Activated naive CD4-positive, alpha-beta T cell treated with anti-CD3 and anti-CD28 coated beads for 36 hours (primary cell): ENCODE data around the gene RTN4. TPM values are rescaled to one million over a fixed set of nuclear protein-coding genes. Genes with fewer than 3 reads are reported as not detected.

Experiments
- CTCF ChIA-PET: fragments of 350-600 bp; sonication (Branson Sonifier 250); formaldehyde crosslinking; loops from one replicate; lab custom pipeline; 2021; ENCODE audit warnings: antibody characterized with exemption; lab: Charles Lee
- DNase-seq: peaks from one replicate; pipeline ENCODE4 v3.0.0-alpha.2; 2020
- H3K27ac Mint-ChIP-seq: one replicate; pipeline ENCODE4 v1.8.0; 2021; ENCODE audit warnings: mild to moderate bottlenecking, mixed read lengths
- H3K27me3 Mint-ChIP-seq: one replicate; pipeline ENCODE4 v1.8.0; 2021; ENCODE audit warnings: low read depth, mixed read lengths
- H3K36me3 Mint-ChIP-seq: one replicate; pipeline ENCODE4 v1.8.0; 2021; ENCODE audit warnings: low read depth, mixed read lengths
- H3K4me1 Mint-ChIP-seq: one replicate; pipeline ENCODE4 v1.8.0; 2021; ENCODE audit warnings: low read depth, mixed read lengths
- H3K4me3 Mint-ChIP-seq: one replicate; pipeline ENCODE4 v1.8.0; 2021; ENCODE audit warnings: mild to moderate bottlenecking, moderate library complexity, mixed read lengths
- H3K9me3 Mint-ChIP-seq: one replicate; pipeline ENCODE4 v1.8.0; 2021; ENCODE audit warnings: mixed read lengths
- intact Hi-C: fragments of 100-400 bp; cut with micrococcal nuclease; formaldehyde crosslinking; loops from one replicate; pipeline ENCODE4 v1.15.1; 2023
- total RNA-seq, 2 experiments: library from RNA; stranded (reverse); gene quantifications; one replicate each; pipeline ENCODE4 v1.2.3, GENCODE V29; 2021

Gene RTN4
- total RNA-seq, 2 experiments from 2014 or later: 76.4 to 76.7 TPM

GRCh38 chr2:54975175-54975574 is 75.1 kb downstream of the RTN4 start:
- no peak overlapping the region for H3K27ac Mint-ChIP-seq
- intact Hi-C loops: no loop called here
- peaks cover 23% of the 10 kb centered on the region for H3K4me1 Mint-ChIP-seq
- H3K36me3 Mint-ChIP-seq: peaks cover 26% of the 10 kb centered on the region
- H3K4me3 Mint-ChIP-seq: no peak overlapping the region
- no peaks in the 10 kb centered on the region for H3K9me3 Mint-ChIP-seq
- CTCF ChIA-PET: no interaction called here
- H3K27me3 Mint-ChIP-seq: no peaks in the 10 kb centered on the region
- DNase-seq: no peak

GRCh38 chr2:54969940-54970338 is 80.3 kb downstream of the RTN4 start:
- Mint-ChIP-seq H3K4me3 (no peak overlapping the region), H3K9me3 (peaks cover 6% of the 10 kb centered on the region), H3K4me1 (peaks cover 22% of the 10 kb centered on the region), H3K27me3 (no peaks in the 10 kb centered on the region), H3K27ac (no peak overlapping the region), H3K36me3 (peaks cover 25% of the 10 kb centered on the region)
- DNase-seq: no peak
- CTCF ChIA-PET: no interaction called here
- intact Hi-C loops: no loop called here

- no peaks in the 10 kb centered on the region for H3K27me3 Mint-ChIP-seq
- no peak overlapping the region for H3K4me3 Mint-ChIP-seq
- intact Hi-C loops: no loop called here
- H3K4me1 Mint-ChIP-seq: peaks cover 23% of the 10 kb centered on the region
- H3K36me3 Mint-ChIP-seq: peaks cover 23% of the 10 kb centered on the region
- DNase-seq: no peak
- H3K27ac Mint-ChIP-seq: no peak overlapping the region
- CTCF ChIA-PET: no interaction called here
- H3K9me3 Mint-ChIP-seq: peaks cover 6% of the 10 kb centered on the region
Observed at GRCh38 chr2:54969295-54969939, 80.8 kb downstream of the RTN4 start.

GRCh38 chr2:54968561-54969218 is 81.6 kb downstream of the RTN4 start:
- CTCF ChIA-PET: no interaction called here
- no peaks in the 10 kb centered on the region for H3K27me3 Mint-ChIP-seq
- no peak overlapping the region for H3K27ac Mint-ChIP-seq
- intact Hi-C loops: no loop called here
- peaks cover 6% of the 10 kb centered on the region for H3K9me3 Mint-ChIP-seq
- H3K4me3 Mint-ChIP-seq: no peak overlapping the region
- H3K36me3 Mint-ChIP-seq: peaks cover 22% of the 10 kb centered on the region
- H3K4me1 Mint-ChIP-seq: peaks cover 23% of the 10 kb centered on the region
- DNase-seq: no peak

- no peak overlapping the region for H3K4me3 Mint-ChIP-seq
- H3K27ac Mint-ChIP-seq: no peak overlapping the region
- CTCF ChIA-PET: no interaction called here
- intact Hi-C loops: no loop called here
- H3K27me3 Mint-ChIP-seq: no peaks in the 10 kb centered on the region
- H3K9me3 Mint-ChIP-seq: peaks cover 6% of the 10 kb centered on the region
- peaks cover 23% of the 10 kb centered on the region for H3K4me1 Mint-ChIP-seq
- DNase-seq: no peak
- H3K36me3 Mint-ChIP-seq: peaks cover 18% of the 10 kb centered on the region
Observed at GRCh38 chr2:54967759-54968365, 82.4 kb downstream of the RTN4 start.

GRCh38 chr2:54967269-54967668 is 83.0 kb downstream of the RTN4 start:
- no peak overlapping the region for H3K27ac Mint-ChIP-seq
- peaks cover 6% of the 10 kb centered on the region for H3K9me3 Mint-ChIP-seq
- H3K27me3 Mint-ChIP-seq: no peaks in the 10 kb centered on the region
- H3K4me1 Mint-ChIP-seq: peaks cover 23% of the 10 kb centered on the region
- no peak for DNase-seq
- H3K36me3 Mint-ChIP-seq: peaks cover 16% of the 10 kb centered on the region
- H3K4me3 Mint-ChIP-seq: no peak overlapping the region
- intact Hi-C loops: no loop called here
- CTCF ChIA-PET: no interaction called here

GRCh38 chr2:54966837-54967236 is 83.4 kb downstream of the RTN4 start:
- H3K4me1 Mint-ChIP-seq: peaks cover 23% of the 10 kb centered on the region
- no peak overlapping the region for H3K4me3 Mint-ChIP-seq
- intact Hi-C loops: no loop called here
- peaks cover 6% of the 10 kb centered on the region for H3K9me3 Mint-ChIP-seq
- DNase-seq: no peak
- peaks cover 16% of the 10 kb centered on the region for H3K36me3 Mint-ChIP-seq
- no peaks in the 10 kb centered on the region for H3K27me3 Mint-ChIP-seq
- CTCF ChIA-PET: no interaction called here
- H3K27ac Mint-ChIP-seq: no peak overlapping the region

GRCh38 chr2:54966165-54966832 is 84.0 kb downstream of the RTN4 start:
- CTCF ChIA-PET: no interaction called here
- Mint-ChIP-seq H3K9me3 (peaks cover 6% of the 10 kb centered on the region), H3K36me3 (peaks cover 12% of the 10 kb centered on the region), H3K27me3 (no peaks in the 10 kb centered on the region), H3K27ac (no peak overlapping the region), H3K4me3 (no peak overlapping the region), H3K4me1 (peaks cover 23% of the 10 kb centered on the region)
- intact Hi-C loops: no loop called here
- no peak for DNase-seq

- no peak for DNase-seq
- CTCF ChIA-PET: no interaction called here
- Mint-ChIP-seq H3K36me3 (peaks cover 7% of the 10 kb centered on the region), H3K27me3 (no peaks in the 10 kb centered on the region), H3K4me1 (peaks cover 20% of the 10 kb centered on the region), H3K4me3 (no peak overlapping the region), H3K9me3 (peaks cover 6% of the 10 kb centered on the region), H3K27ac (no peak overlapping the region)
- intact Hi-C loops: no loop called here
Observed at GRCh38 chr2:54965425-54965824, 84.8 kb downstream of the RTN4 start.

- Mint-ChIP-seq H3K27me3 (no peaks in the 10 kb centered on the region), H3K36me3 (peaks cover 3% of the 10 kb centered on the region), H3K9me3 (peaks cover 6% of the 10 kb centered on the region), H3K4me3 (no peak overlapping the region), H3K4me1 (peaks cover 20% of the 10 kb centered on the region), H3K27ac (no peak overlapping the region)
- intact Hi-C loops: no loop called here
- CTCF ChIA-PET: no interaction called here
- DNase-seq: no peak
Observed at GRCh38 chr2:54964816-54965215, 85.4 kb downstream of the RTN4 start.

- Mint-ChIP-seq H3K4me1 (peaks cover 20% of the 10 kb centered on the region), H3K27ac (no peak overlapping the region), H3K36me3 (peaks cover 3% of the 10 kb centered on the region), H3K27me3 (no peaks in the 10 kb centered on the region), H3K4me3 (no peak overlapping the region), H3K9me3 (peaks cover 6% of the 10 kb centered on the region)
- intact Hi-C loops: no loop called here
- no peak for DNase-seq
- CTCF ChIA-PET: no interaction called here
Observed at GRCh38 chr2:54964271-54964670, 86.0 kb downstream of the RTN4 start.

- Mint-ChIP-seq H3K27me3 (no peaks in the 10 kb centered on the region), H3K27ac (no peak overlapping the region), H3K36me3 (peaks cover 3% of the 10 kb centered on the region), H3K4me1 (peaks cover 20% of the 10 kb centered on the region), H3K4me3 (no peak overlapping the region), H3K9me3 (peaks cover 6% of the 10 kb centered on the region)
- CTCF ChIA-PET: interaction anchor here (0.6 kb wide), 2 partner anchors 166 to 519 kb away, joined by 6 read pairs; no protein-coding TSS in a partner anchor
- no peak for DNase-seq
- intact Hi-C loops: no loop called here
Observed at GRCh38 chr2:54963476-54963875, 86.8 kb downstream of the RTN4 start.
